ENCODE measurements around the gene SPECC1L.

The SPECC1L gene

DNA sequence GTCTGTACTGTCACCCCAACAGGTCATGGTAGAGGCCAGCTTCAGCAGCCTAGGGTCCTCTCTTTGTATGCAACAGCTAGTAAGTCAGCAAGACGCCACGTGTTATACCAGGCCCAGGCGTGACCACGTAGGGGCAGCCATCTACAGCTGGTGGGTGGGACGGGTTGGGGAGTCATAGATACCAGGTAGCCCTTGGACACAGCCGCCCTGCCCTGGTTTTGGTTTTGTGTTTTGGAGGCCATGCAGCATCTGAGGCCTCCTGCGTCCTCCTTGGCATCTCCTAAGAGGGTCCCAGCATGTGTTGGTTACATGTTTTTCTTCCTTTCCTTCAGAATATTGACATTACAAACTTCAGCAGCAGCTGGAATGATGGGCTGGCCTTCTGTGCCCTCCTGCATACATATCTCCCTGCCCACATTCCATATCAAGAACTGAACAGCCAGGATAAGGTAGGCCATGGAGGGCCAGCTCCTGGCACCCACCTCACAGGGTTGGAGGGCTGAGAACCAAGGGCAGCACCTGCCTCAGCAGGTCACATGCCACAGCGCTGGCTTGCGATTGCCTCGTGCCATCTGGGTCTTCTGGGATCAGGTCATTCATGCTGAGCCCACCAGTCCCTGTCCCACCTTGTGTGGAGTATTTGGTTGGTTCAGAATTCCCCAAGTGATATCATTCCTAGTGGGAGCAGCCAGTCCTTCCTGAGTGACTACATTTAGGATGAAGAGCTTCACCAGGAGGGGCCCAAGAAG, 140.8 kb downstream of the SPECC1L start:
- Histone ChIP-seq H3F3A (ENCODE audit: low read depth) (no peaks in the 10 kb centered on the region), H3K4me1 (ENCODE audit: insufficient read depth, low read length, poor library complexity, severe bottlenecking) (peaks cover 28% of the 10 kb centered on the region), H3K9me2 (replicated peaks; ENCODE audit: low read depth, low read length) (no peaks in the 10 kb centered on the region), H3K4me2 (ENCODE audit: low read depth, low read length, poor library complexity, severe bottlenecking) (no peak overlapping the region), H3K36me3 (ENCODE audit: insufficient read depth, low read length) (peaks cover 59% of the 10 kb centered on the region; the same call in 1 of the 2 replicates), H3K27me3 (ENCODE audit: insufficient read depth, low read length, poor library complexity, severe bottlenecking) (no peaks in the 10 kb centered on the region), H2AFZ (ENCODE audit: low read length) (no peak overlapping the region), H3K9me3 (ENCODE audit: insufficient read depth, low read depth, low read length) (no peaks in the 10 kb centered on the region), H3K4me3 (ENCODE audit: low read length, poor library complexity, severe bottlenecking) (no peak overlapping the region), H3K9ac (ENCODE audit: low read depth, low read length, poor library complexity, severe bottlenecking) (no peak overlapping the region), H3K79me2 (ENCODE audit: insufficient read depth, low read length) (no peaks in the 10 kb centered on the region; the same call in 1 of the 2 replicates), H4K20me1 (ENCODE audit: insufficient read depth, low read length, poor library complexity, severe bottlenecking) (no peaks in the 10 kb centered on the region)
- TF ChIP-seq, protein P1, sequence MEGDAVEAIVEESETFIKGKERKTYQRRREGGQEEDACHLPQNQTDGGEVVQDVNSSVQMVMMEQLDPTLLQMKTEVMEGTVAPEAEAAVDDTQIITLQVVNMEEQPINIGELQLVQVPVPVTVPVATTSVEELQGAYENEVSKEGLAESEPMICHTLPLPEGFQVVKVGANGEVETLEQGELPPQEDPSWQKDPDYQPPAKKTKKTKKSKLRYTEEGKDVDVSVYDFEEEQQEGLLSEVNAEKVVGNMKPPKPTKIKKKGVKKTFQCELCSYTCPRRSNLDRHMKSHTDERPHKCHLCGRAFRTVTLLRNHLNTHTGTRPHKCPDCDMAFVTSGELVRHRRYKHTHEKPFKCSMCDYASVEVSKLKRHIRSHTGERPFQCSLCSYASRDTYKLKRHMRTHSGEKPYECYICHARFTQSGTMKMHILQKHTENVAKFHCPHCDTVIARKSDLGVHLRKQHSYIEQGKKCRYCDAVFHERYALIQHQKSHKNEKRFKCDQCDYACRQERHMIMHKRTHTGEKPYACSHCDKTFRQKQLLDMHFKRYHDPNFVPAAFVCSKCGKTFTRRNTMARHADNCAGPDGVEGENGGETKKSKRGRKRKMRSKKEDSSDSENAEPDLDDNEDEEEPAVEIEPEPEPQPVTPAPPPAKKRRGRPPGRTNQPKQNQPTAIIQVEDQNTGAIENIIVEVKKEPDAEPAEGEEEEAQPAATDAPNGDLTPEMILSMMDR (conservative IDR thresholded peaks at IDR 0.05; ENCODE audit: low read length), result no peak
- no peak for TF ChIP-seq EZH2phosphoT487 (IDR thresholded peaks at IDR 0.05; ENCODE audit: borderline replicate concordance)

DNA sequence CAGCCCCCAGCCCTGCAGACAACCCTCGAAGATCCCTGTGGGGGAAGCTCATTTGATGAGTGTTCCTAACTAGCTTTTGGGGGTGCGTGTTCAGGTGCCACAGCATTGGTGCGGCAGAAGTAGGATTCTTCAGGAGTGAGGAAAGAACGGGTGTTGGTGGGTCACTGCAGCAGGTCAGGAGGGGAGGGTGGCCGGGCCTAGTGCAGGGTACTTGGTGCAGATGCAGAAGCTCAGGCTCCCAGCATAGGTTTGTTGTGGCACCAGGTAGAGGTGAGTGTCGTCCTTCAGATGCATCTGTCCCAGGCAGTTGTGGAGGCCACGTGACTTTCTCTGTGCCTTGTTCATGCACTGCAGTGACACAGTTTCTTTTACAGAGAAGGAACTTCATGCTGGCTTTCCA, 141.6 kb downstream of the SPECC1L start:
- H3K36me3 ChIP-seq (ENCODE audit: insufficient read depth, low read length), result peaks cover 60% of the 10 kb centered on the region; the same call in 1 of the 2 replicates

DNA sequence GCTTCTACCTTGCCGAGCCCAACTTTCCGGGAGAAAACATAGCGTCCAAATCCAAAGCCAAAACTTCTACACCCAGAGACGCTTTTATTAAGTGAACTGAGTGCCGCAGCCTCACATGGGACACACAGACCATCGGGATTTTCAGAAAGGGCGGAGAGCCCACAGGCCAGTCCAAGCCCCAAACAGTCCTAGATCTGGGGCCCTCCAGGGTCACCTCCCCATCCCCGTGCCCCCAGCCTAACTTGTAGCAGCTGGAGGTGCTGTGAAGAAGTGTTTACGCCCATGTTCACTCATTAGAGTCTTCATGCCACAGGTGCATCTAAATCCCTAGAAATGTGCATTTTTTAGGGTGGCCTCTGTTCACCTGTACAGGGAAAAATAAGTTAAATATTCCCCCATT, 142.6 kb downstream of the SPECC1L start:
- H3K79me2 ChIP-seq (ENCODE audit: insufficient read depth, low read length), result no peaks in the 10 kb centered on the region
- H3K9me3 ChIP-seq (ENCODE audit: insufficient read depth, low read depth, low read length), result no peaks in the 10 kb centered on the region
- H4K20me1 ChIP-seq (ENCODE audit: insufficient read depth, low read length, poor library complexity, severe bottlenecking), result no peaks in the 10 kb centered on the region
- no peak overlapping the region for H2AFZ ChIP-seq (ENCODE audit: low read length)
- H3F3A ChIP-seq (ENCODE audit: low read depth), result no peaks in the 10 kb centered on the region
- H3K27me3 ChIP-seq (ENCODE audit: insufficient read depth, low read length, poor library complexity, severe bottlenecking), result no peaks in the 10 kb centered on the region
- no peaks in the 10 kb centered on the region for H3K9me2 ChIP-seq (replicated peaks; ENCODE audit: low read depth, low read length)
- no peak overlapping the region for H3K4me3 ChIP-seq (ENCODE audit: low read length, poor library complexity, severe bottlenecking)
- H3K9ac ChIP-seq (ENCODE audit: low read depth, low read length, poor library complexity, severe bottlenecking), result no peak overlapping the region
- TF ChIP-seq, protein P1 (conservative IDR thresholded peaks at IDR 0.05; ENCODE audit: low read length), result no peak
- no peak for TF ChIP-seq EZH2phosphoT487 (IDR thresholded peaks at IDR 0.05; ENCODE audit: borderline replicate concordance)
- peaks cover 59% of the 10 kb centered on the region; the same call in 1 of the 2 replicates for H3K36me3 ChIP-seq (ENCODE audit: insufficient read depth, low read length)
- H3K4me2 ChIP-seq (ENCODE audit: low read depth, low read length, poor library complexity, severe bottlenecking), result no peak overlapping the region
- peaks cover 15% of the 10 kb centered on the region for H3K4me1 ChIP-seq (ENCODE audit: insufficient read depth, low read length, poor library complexity, severe bottlenecking)

More for the DNA sequence above, 141.6 kb downstream of the SPECC1L start:
- no peaks in the 10 kb centered on the region for H3F3A ChIP-seq (ENCODE audit: low read depth)
- H3K9me3 ChIP-seq (ENCODE audit: insufficient read depth, low read depth, low read length), result no peaks in the 10 kb centered on the region
- H3K79me2 ChIP-seq (ENCODE audit: insufficient read depth, low read length), result no peaks in the 10 kb centered on the region
- peaks cover 25% of the 10 kb centered on the region for H3K4me1 ChIP-seq (ENCODE audit: insufficient read depth, low read length, poor library complexity, severe bottlenecking)
- H3K9ac ChIP-seq (ENCODE audit: low read depth, low read length, poor library complexity, severe bottlenecking), result no peak overlapping the region
- TF ChIP-seq, protein P1 (conservative IDR thresholded peaks at IDR 0.05; ENCODE audit: low read length), result no peak
- no peak for TF ChIP-seq EZH2phosphoT487 (IDR thresholded peaks at IDR 0.05; ENCODE audit: borderline replicate concordance)
- H3K27me3 ChIP-seq (ENCODE audit: insufficient read depth, low read length, poor library complexity, severe bottlenecking), result no peaks in the 10 kb centered on the region
- no peaks in the 10 kb centered on the region for H4K20me1 ChIP-seq (ENCODE audit: insufficient read depth, low read length, poor library complexity, severe bottlenecking)
- H3K9me2 ChIP-seq (replicated peaks; ENCODE audit: low read depth, low read length), result no peaks in the 10 kb centered on the region
- H3K4me3 ChIP-seq (ENCODE audit: low read length, poor library complexity, severe bottlenecking), result no peak overlapping the region
- no peak overlapping the region for H3K4me2 ChIP-seq (ENCODE audit: low read depth, low read length, poor library complexity, severe bottlenecking)
- no peak overlapping the region for H2AFZ ChIP-seq (ENCODE audit: low read length)

Measured in Loucy (cell line).